HepG2 (cell line): ENCODE measurements around the gene GDF15. TPM values are rescaled to one million over a fixed set of nuclear protein-coding genes. Genes with fewer than 3 reads are reported as not detected.

ENCODE experiments used
- AGO2 ChIP-seq: fragments of 200-400 bp; formaldehyde crosslinking; optimal IDR thresholded peaks from 2 replicates; pipeline ENCODE3; 2017; ENCODE audit warnings: mild to moderate bottlenecking, low read depth, low read length, moderate library complexity
- BCL3 ChIP-seq: sonication (generic); formaldehyde crosslinking; IDR thresholded peaks from 2 replicates; pipeline ENCODE4 v1.5.1; 2020; ENCODE audit warnings: mild to moderate bottlenecking, missing genetic modification reagents, moderate library complexity
- HMGXB4 ChIP-seq, 2 experiments: sonication (generic) in 1 of 2; formaldehyde crosslinking in 1 of 2; IDR thresholded peaks; 2 replicates each; pipeline versions ENCODE4 v1.4.0 to v1.6.1; 2018 to 2020; ENCODE audit warnings: missing genetic modification reagents in 2 of 2, borderline replicate concordance in 1 of 2, low read depth in 1 of 2, mild to moderate bottlenecking in 1 of 2, missing biosample characterization in 1 of 2
- HOXD1 ChIP-seq: sonication (generic); formaldehyde crosslinking; IDR thresholded peaks from 2 replicates; pipeline ENCODE4 v1.5.0; 2020; ENCODE audit warnings: missing genetic modification reagents
- KDM6A ChIP-seq: IDR thresholded peaks from 2 replicates; pipeline ENCODE4 v1.6.1; 2016; ENCODE audit warnings: low read depth
- NFE2 ChIP-seq: sonication (generic); formaldehyde crosslinking; IDR thresholded peaks from 2 replicates; pipeline ENCODE4 v1.4.0; 2020; ENCODE audit warnings: missing genetic modification reagents
- PAF1 ChIP-seq: IDR thresholded peaks from 2 replicates; pipeline ENCODE4 v1.6.1; 2016; ENCODE audit warnings: missing genetic modification reagents, missing compliant biosample characterization
- PATZ1 ChIP-seq: sonication (generic); formaldehyde crosslinking; IDR thresholded peaks from 2 replicates; pipeline ENCODE4 v1.4.0; 2020; ENCODE audit warnings: missing genetic modification reagents
- PAXIP1 ChIP-seq: sonication (generic); formaldehyde crosslinking; conservative IDR thresholded peaks from 2 replicates; pipeline ENCODE4 v1.4.0; 2020; ENCODE audit warnings: mild to moderate bottlenecking, missing genetic modification reagents, moderate library complexity
- PBX2 ChIP-seq: IDR thresholded peaks from 2 replicates; pipeline ENCODE4 v1.6.1; 2016; ENCODE audit warnings: control low read depth
- PRPF4 ChIP-seq: fragments of 200-400 bp; formaldehyde crosslinking; IDR thresholded peaks from 2 replicates; pipeline ENCODE4 v1.6.1; 2016; ENCODE audit warnings: low read length, low read depth; ENCODE audit not compliant: poor library complexity, severe bottlenecking
- ZMYM4 ChIP-seq: sonication (generic); formaldehyde crosslinking; IDR thresholded peaks from 2 replicates; pipeline ENCODE4 v1.8.1; 2023; ENCODE audit warnings: mild to moderate bottlenecking, missing genetic modification reagents
- ZNF17 ChIP-seq: sonication (generic); formaldehyde crosslinking; IDR thresholded peaks from 2 replicates; pipeline ENCODE4 v1.5.0; 2020; ENCODE audit warnings: mild to moderate bottlenecking, missing genetic modification reagents
- ZNF224 ChIP-seq: sonication (generic); formaldehyde crosslinking; IDR thresholded peaks from 2 replicates; pipeline ENCODE4 v1.5.0; 2020; ENCODE audit warnings: mild to moderate bottlenecking, missing genetic modification reagents
- ZNF275 ChIP-seq: sonication (generic); formaldehyde crosslinking; IDR thresholded peaks from 2 replicates; pipeline ENCODE4 v1.8.0; 2022; ENCODE audit warnings: missing genetic modification reagents, mild to moderate bottlenecking, inconsistent platforms, borderline replicate concordance
- ZNF605 ChIP-seq: sonication (generic); formaldehyde crosslinking; IDR thresholded peaks from 2 replicates; pipeline ENCODE4 v1.8.0; 2022; ENCODE audit warnings: mild to moderate bottlenecking, missing genetic modification reagents
- ZSCAN25 ChIP-seq: sonication (generic); formaldehyde crosslinking; IDR thresholded peaks from 2 replicates; pipeline ENCODE4 v1.8.0; 2022; ENCODE audit warnings: mild to moderate bottlenecking, missing genetic modification reagents
- polyA plus RNA-seq, 8 experiments: library from polyadenylated mRNA; depleted of rRNA in 3 of 8; stranded (reverse) in 7 of 8; unstranded in 1 of 8; fragments of >200 nt; fragmentation: Illumina TruSeq in 4 of 8; extraction: Trizol in 4 of 8; gene quantifications; 2 replicates each; pipeline versions ENCODE4 v1.2.1 to v1.2.3, GENCODE V29; 2011 to 2016; ENCODE audit warnings: low read depth in 4 of 8, missing spikeins in 1 of 8, mixed read lengths in 1 of 8; ENCODE audit not compliant: insufficient read depth in 1 of 8
- total RNA-seq, 5 experiments: library from RNA; depleted of rRNA; stranded (reverse); fragments of >200 nt; fragmentation: Illumina TruSeq; extraction: Trizol; gene quantifications; 2 replicates each; pipeline ENCODE4 v1.2.3, GENCODE V29; 2016; ENCODE audit warnings: low read depth in 1 of 5

Gene GDF15
- total and polyA plus RNA-seq, 2 of the 13 experiments (the other 11 are each of a cell fraction or from before 2014, with no cell fraction given), result 146 to 422 TPM

GRCh38 chr19:18385675-18386542, at the start of gene GDF15 (continued):
- TF ChIP-seq PATZ1 (CRISPR knock-in tag) (peak; percentile 99), ZSCAN25 (CRISPR knock-in tag) (0 out of 2 replicates have a peak, but pooled peaks have one; percentile 53), ZMYM4 (peak; percentile 92), ZNF17 (CRISPR knock-in tag) (no peak), ZNF605 (peak; percentile 74), HOXD1 (CRISPR knock-in tag) (peak; percentile 96), PAF1 (CRISPR knock-in tag) (no peak; the same call in none of the 2 replicates), HMGXB4 (CRISPR knock-in tag; IDR thresholded peaks at IDR 0.05; ENCODE audit: borderline replicate concordance in 1 of 2, low read depth in 1 of 2) (peak; percentile 98 to 99), PAXIP1 (CRISPR knock-in tag) (peak; percentile 94), KDM6A (CRISPR knock-in tag) (no peak; the same call in none of the 2 replicates), AGO2 (peak; percentile 96), NFE2 (CRISPR knock-in tag) (no peak), ZNF224 (CRISPR knock-in tag) (no peak), ZNF275 (peak; percentile 64; the same call in 1 of the 2 replicates), BCL3 (CRISPR knock-in tag) (no peak), PBX2 (no peak), PRPF4 (no peak)
